Small intestine (tissue), 7 donors: Measurements from ENCODE around the gene RAB40C. TPM values are rescaled to one million over a fixed set of nuclear protein-coding genes. Genes with fewer than 3 reads are reported as not detected.
A peak's percentile ranks its signal among the peaks of the same experiment; 100 is the strongest.

ENCODE experiments used
- DNase-seq, 2 donors: peaks; one replicate each; pipeline versions ENCODE4 v3.0.0 to v3.0.0-alpha.2; 2013
- FAIRE-seq: peaks from 2 replicates; lab custom pipeline; 2012; peaks lifted over from hg19 to GRCh38; lab: Jason Lieb, UNC
- H3K27ac ChIP-seq, 3 donors: one replicate each; pipeline ENCODE4 v1.5.1; 2013; ENCODE audit warnings: low read length in 2 of 3, mild to moderate bottlenecking in 2 of 3, control low read depth in 1 of 3, inconsistent platforms in 1 of 3, low read depth in 1 of 3, moderate library complexity in 1 of 3
- H3K27me3 ChIP-seq, 3 donors: one replicate each; pipeline ENCODE4 v1.6.1; 2013; ENCODE audit warnings: low read length in 3 of 3, inconsistent platforms in 1 of 3; ENCODE audit not compliant: control insufficient read depth in 3 of 3, insufficient read depth in 3 of 3
- H3K36me3 ChIP-seq, 3 donors: one replicate each; pipeline ENCODE4 v1.6.1; 2013; ENCODE audit warnings: low read length in 3 of 3, inconsistent platforms in 1 of 3, low read depth in 1 of 3, mild to moderate bottlenecking in 1 of 3, moderate library complexity in 1 of 3; ENCODE audit not compliant: control insufficient read depth in 3 of 3, insufficient read depth in 2 of 3
- H3K4me1 ChIP-seq, 3 donors: one replicate each; pipeline ENCODE4 v1.6.1; 2013; ENCODE audit warnings: low read length in 2 of 3, inconsistent platforms in 1 of 3, low read depth in 1 of 3, mild to moderate bottlenecking in 1 of 3, moderate library complexity in 1 of 3; ENCODE audit not compliant: control insufficient read depth in 3 of 3, insufficient read depth in 2 of 3
- H3K4me3 ChIP-seq, 3 donors: one replicate each; pipeline ENCODE4 v1.5.1; 2013; ENCODE audit warnings: low read length in 3 of 3, control low read depth in 1 of 3, inconsistent platforms in 1 of 3, low read depth in 1 of 3, mild to moderate bottlenecking in 1 of 3, moderate library complexity in 1 of 3
- H3K9me3 ChIP-seq, 2 donors: one replicate each; pipeline ENCODE4 v1.6.1; 2013; ENCODE audit warnings: low read depth in 1 of 2, low read length in 1 of 2; ENCODE audit not compliant: control insufficient read depth in 2 of 2, insufficient read depth in 1 of 2
- WGBS, 3 donors: extraction: QIAGEN DNeasy Blood & Tissue Kit; methylation state at CpG; one replicate each; pipeline ENCODE4 v1.1.7; 2013; 5-methylcytosine and 5-hydroxymethylcytosine counted together
- polyA plus RNA-seq, 4 donors: library from polyadenylated mRNA; stranded (reverse) in 3 of 4; unstranded in 1 of 4; fragments of 200-250 nt in 3 of 4; fragments of 120-200 nt in 1 of 4; gene quantifications; one replicate each; pipeline versions ENCODE4 v1.2.1 to v1.2.3, GENCODE V29; 2013
- donor health status: healthy with polysubstance abuse.
- donor health status: control.
- donor health status: control.
- donor health status: Bipolar disorder and iron deficiency.
- donor health status: healthy.

RAB40C gene
- polyA plus RNA-seq, 4 donors = 28.9 to 49.0 (median 34.6) TPM

GRCh38 chr16:556474-557173, 33.2 kb upstream of the RAB40C start:
- H3K4me1 ChIP-seq = peaks cover 0 to 10% (median 0%) of the 10 kb centered on the region in 3 donors
- peaks cover 10 to 33% (median 13%) of the 10 kb centered on the region in 3 donors for H3K27me3 ChIP-seq
- peaks cover 8 to 34% (median 16%) of the 10 kb centered on the region in 3 donors for H3K36me3 ChIP-seq
- no peak overlapping the region for H3K27ac ChIP-seq
- no peaks in the 10 kb centered on the region for H3K9me3 ChIP-seq
- WGBS, 3 donors = 83 to 87% (median 86%) methylated on average over 21 to 32 of the region's 32 CpGs
- DNase-seq = no peak
- no peak for FAIRE-seq
- H3K4me3 ChIP-seq = no peak overlapping the region

GRCh38 chr16:557463-558297, 32.2 kb upstream of the RAB40C start:
- Histone ChIP-seq H3K9me3 (no peaks in the 10 kb centered on the region), H3K27ac (no peak overlapping the region), H3K36me3 (peaks cover 0 to 24% (median 7%) of the 10 kb centered on the region in 3 donors), H3K4me3 (no peak overlapping the region), H3K4me1 (peaks cover 0 to 10% (median 0%) of the 10 kb centered on the region in 3 donors), H3K27me3 (peaks cover 13 to 44% (median 15%) of the 10 kb centered on the region in 3 donors)
- no peak for FAIRE-seq
- WGBS, 3 donors = 72 to 77% (median 74%) methylated on average over 23 of the region's 23 CpGs
- no peak for DNase-seq

- H3K27me3 ChIP-seq = peaks cover 13 to 45% (median 15%) of the 10 kb centered on the region in 3 donors
- 30 to 55% (median 52%) methylated on average over 22 of the region's 22 CpGs for WGBS, 3 donors
- DNase-seq (peak in 1 of 2 donors; percentile 21), FAIRE-seq (no peak)
- no peaks in the 10 kb centered on the region for H3K9me3 ChIP-seq
- no peak overlapping the region for H3K4me3 ChIP-seq
- H3K36me3 ChIP-seq = peaks cover 0 to 18% (median 3%) of the 10 kb centered on the region in 3 donors
- no peak overlapping the region for H3K27ac ChIP-seq
- H3K4me1 ChIP-seq = peaks cover 0 to 10% (median 0%) of the 10 kb centered on the region in 3 donors
Measured at GRCh38 chr16:558298-559020, 31.4 kb upstream of the RAB40C start.

- 49 to 72% (median 52%) methylated on average over 11 to 15 of the region's 15 CpGs for WGBS, 3 donors
- Histone ChIP-seq H3K4me3 (no peak overlapping the region), H3K9me3 (no peaks in the 10 kb centered on the region), H3K4me1 (peaks cover 0 to 10% (median 0%) of the 10 kb centered on the region in 3 donors), H3K36me3 (peaks cover 0 to 12% (median under 1%) of the 10 kb centered on the region in 3 donors), H3K27me3 (peaks cover 13 to 45% (median 18%) of the 10 kb centered on the region in 3 donors), H3K27ac (no peak overlapping the region)
- no peak for DNase-seq
- no peak for FAIRE-seq
Measured at GRCh38 chr16:559021-559380, 30.9 kb upstream of the RAB40C start.

GRCh38 chr16:559411-560203, 30.3 kb upstream of the RAB40C start:
- peaks cover 0 to 6% (median 0%) of the 10 kb centered on the region in 3 donors for H3K36me3 ChIP-seq
- peaks cover 0 to 10% (median 0%) of the 10 kb centered on the region in 3 donors for H3K4me1 ChIP-seq
- 9 to 18% (median 10%) methylated on average over 29 to 62 of the region's 62 CpGs for WGBS, 3 donors
- no peak for FAIRE-seq
- H3K27me3 ChIP-seq = peaks cover 13 to 45% (median 19%) of the 10 kb centered on the region in 3 donors
- DNase-seq = no peak
- H3K4me3 ChIP-seq = no peak overlapping the region
- no peak overlapping the region for H3K27ac ChIP-seq
- no peaks in the 10 kb centered on the region for H3K9me3 ChIP-seq

GRCh38 chr16:560204-560700, 29.6 kb upstream of the RAB40C start, which contains the start of gene PRR35:
PRR35 (plus strand) TSS chr16:560394; CDS start chr16:563295, 2,901 bp downstream.
- H3K36me3 ChIP-seq = no peaks in the 10 kb centered on the region
- no peak within 1 kb of the TSS for H3K27ac ChIP-seq
- H3K27me3 ChIP-seq = peaks cover 13 to 45% (median 19%) of the 10 kb centered on the region in 3 donors
- no peaks in the 10 kb centered on the region for H3K9me3 ChIP-seq
- FAIRE-seq = no peak
- peak within 1 kb of the TSS in 1 of 3 donors; percentile 20 for H3K4me3 ChIP-seq
- WGBS, 3 donors = 0 to 4% (median 1%) methylated on average over 34 to 84 of the region's 84 CpGs
- DNase-seq = no peak
- H3K4me1 ChIP-seq = peaks cover 0 to 12% (median 0%) of the 10 kb centered on the region in 3 donors

GRCh38 chr16:560701-561412, 29.0 kb upstream of the RAB40C start:
- H3K4me3 ChIP-seq = peak overlapping the region in 1 of 3 donors; percentile 20
- DNase-seq (no peak), FAIRE-seq (no peak)
- no peaks in the 10 kb centered on the region for H3K9me3 ChIP-seq
- peaks cover 0 to 14% (median 0%) of the 10 kb centered on the region in 3 donors for H3K4me1 ChIP-seq
- WGBS, 3 donors = 7 to 23% (median 21%) methylated on average over 22 to 54 of the region's 54 CpGs
- no peak overlapping the region for H3K27ac ChIP-seq
- H3K27me3 ChIP-seq = peaks cover 13 to 45% (median 19%) of the 10 kb centered on the region in 3 donors
- no peaks in the 10 kb centered on the region for H3K36me3 ChIP-seq
